ENCODE data around the gene SLCO3A1.

Gene SLCO3A1

DNA sequence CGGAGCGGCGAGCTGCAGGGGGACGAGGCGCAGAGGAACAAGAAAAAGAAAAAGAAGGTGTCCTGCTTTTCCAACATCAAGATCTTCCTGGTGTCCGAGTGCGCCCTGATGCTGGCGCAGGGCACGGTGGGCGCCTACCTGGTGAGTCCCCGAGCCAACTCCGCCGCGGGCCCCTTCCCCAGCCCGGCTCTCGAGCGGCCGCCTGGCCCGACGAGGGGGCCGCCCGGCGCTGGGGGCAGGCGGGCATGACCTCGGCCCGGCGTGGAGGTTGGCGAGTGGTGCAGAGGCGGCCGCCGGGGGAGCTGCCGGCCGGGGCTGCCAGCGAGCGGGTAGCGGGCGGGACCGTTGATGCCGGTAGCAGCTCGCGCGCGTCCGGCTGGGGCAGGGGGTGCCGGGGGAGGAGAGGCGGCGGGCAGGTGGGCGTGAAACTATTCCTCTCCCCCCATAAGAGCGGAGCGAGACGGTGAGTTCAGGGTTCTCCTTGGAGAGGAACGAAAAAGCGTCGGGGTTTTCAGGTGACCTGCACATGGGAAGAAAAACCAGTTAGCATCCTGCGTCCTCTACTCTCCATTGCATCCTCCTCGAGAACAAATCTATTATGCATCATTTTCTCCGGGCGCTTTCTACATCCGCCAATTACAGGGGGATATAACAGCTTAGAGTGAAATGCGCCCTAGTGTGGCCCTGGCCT is 585 bp downstream of the SLCO3A1 start:
- H3K4me1 ChIP-seq (ENCODE audit: insufficient read depth, low read length, poor library complexity, severe bottlenecking) = peaks cover 51% of the 10 kb centered on the region
- no peaks in the 10 kb centered on the region for H3K36me3 ChIP-seq (ENCODE audit: insufficient read depth, low read length)
- H3F3A ChIP-seq (ENCODE audit: low read depth) = peaks cover 26% of the 10 kb centered on the region
- H3K4me3 ChIP-seq (ENCODE audit: low read length, poor library complexity, severe bottlenecking) = peak overlapping the region; percentile 72
- no peaks in the 10 kb centered on the region for H3K27me3 ChIP-seq (ENCODE audit: insufficient read depth, low read length, poor library complexity, severe bottlenecking)
- H3K4me2 ChIP-seq (ENCODE audit: low read depth, low read length, poor library complexity, severe bottlenecking) = peak overlapping the region; percentile 68
- H3K9me2 ChIP-seq (replicated peaks; ENCODE audit: low read depth, low read length) = no peaks in the 10 kb centered on the region
- 0 out of 2 replicates have a peak, but pooled peaks cover 6% of the 10 kb centered on the region for H3K79me2 ChIP-seq (ENCODE audit: insufficient read depth, low read length)
- no peaks in the 10 kb centered on the region for H4K20me1 ChIP-seq (ENCODE audit: insufficient read depth, low read length, poor library complexity, severe bottlenecking)
- TF ChIP-seq EZH2phosphoT487 (IDR thresholded peaks at IDR 0.05; ENCODE audit: borderline replicate concordance) = no peak
- TF ChIP-seq, protein P1, sequence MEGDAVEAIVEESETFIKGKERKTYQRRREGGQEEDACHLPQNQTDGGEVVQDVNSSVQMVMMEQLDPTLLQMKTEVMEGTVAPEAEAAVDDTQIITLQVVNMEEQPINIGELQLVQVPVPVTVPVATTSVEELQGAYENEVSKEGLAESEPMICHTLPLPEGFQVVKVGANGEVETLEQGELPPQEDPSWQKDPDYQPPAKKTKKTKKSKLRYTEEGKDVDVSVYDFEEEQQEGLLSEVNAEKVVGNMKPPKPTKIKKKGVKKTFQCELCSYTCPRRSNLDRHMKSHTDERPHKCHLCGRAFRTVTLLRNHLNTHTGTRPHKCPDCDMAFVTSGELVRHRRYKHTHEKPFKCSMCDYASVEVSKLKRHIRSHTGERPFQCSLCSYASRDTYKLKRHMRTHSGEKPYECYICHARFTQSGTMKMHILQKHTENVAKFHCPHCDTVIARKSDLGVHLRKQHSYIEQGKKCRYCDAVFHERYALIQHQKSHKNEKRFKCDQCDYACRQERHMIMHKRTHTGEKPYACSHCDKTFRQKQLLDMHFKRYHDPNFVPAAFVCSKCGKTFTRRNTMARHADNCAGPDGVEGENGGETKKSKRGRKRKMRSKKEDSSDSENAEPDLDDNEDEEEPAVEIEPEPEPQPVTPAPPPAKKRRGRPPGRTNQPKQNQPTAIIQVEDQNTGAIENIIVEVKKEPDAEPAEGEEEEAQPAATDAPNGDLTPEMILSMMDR (conservative IDR thresholded peaks at IDR 0.05; ENCODE audit: low read length) = no peak
- H3K9ac ChIP-seq (ENCODE audit: low read depth, low read length, poor library complexity, severe bottlenecking) = peak overlapping the region; percentile 37
- no peaks in the 10 kb centered on the region for H3K9me3 ChIP-seq (ENCODE audit: insufficient read depth, low read depth, low read length)
- no peak overlapping the region for H2AFZ ChIP-seq (ENCODE audit: low read length)

DNA sequence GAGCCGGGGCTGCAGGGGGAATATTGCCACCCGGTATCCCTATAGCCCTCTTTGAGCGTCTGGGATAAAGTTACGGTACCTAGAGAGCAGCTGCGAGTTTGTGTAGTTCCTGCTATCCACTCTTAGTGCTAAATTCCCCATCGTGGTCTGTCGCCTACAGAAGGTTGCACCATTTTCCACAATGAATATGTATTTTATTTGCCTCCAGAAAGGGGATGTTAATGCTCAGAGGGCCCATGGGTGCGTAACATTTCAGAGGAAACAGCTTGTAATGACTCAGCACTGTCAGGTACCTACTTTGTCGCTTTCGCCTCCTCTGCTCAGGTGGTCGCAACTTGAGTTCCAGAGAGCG is 1.1 kb downstream of the SLCO3A1 start:
- no peak overlapping the region for H2AFZ ChIP-seq (ENCODE audit: low read length)
- TF ChIP-seq, protein P1 (conservative IDR thresholded peaks at IDR 0.05; ENCODE audit: low read length) = no peak
- TF ChIP-seq EZH2phosphoT487 (IDR thresholded peaks at IDR 0.05; ENCODE audit: borderline replicate concordance) = no peak
- no peaks in the 10 kb centered on the region for H3K36me3 ChIP-seq (ENCODE audit: insufficient read depth, low read length)
- no peaks in the 10 kb centered on the region for H4K20me1 ChIP-seq (ENCODE audit: insufficient read depth, low read length, poor library complexity, severe bottlenecking)
- H3K27me3 ChIP-seq (ENCODE audit: insufficient read depth, low read length, poor library complexity, severe bottlenecking) = no peaks in the 10 kb centered on the region
- H3K9me2 ChIP-seq (replicated peaks; ENCODE audit: low read depth, low read length) = no peaks in the 10 kb centered on the region
- H3K9ac ChIP-seq (ENCODE audit: low read depth, low read length, poor library complexity, severe bottlenecking) = peak overlapping the region; percentile 37
- H3K4me1 ChIP-seq (ENCODE audit: insufficient read depth, low read length, poor library complexity, severe bottlenecking) = peaks cover 50% of the 10 kb centered on the region
- H3K9me3 ChIP-seq (ENCODE audit: insufficient read depth, low read depth, low read length) = no peaks in the 10 kb centered on the region
- H3K4me2 ChIP-seq (ENCODE audit: low read depth, low read length, poor library complexity, severe bottlenecking) = peak overlapping the region; percentile 68
- H3K4me3 ChIP-seq (ENCODE audit: low read length, poor library complexity, severe bottlenecking) = peak overlapping the region; percentile 72
- peaks cover 26% of the 10 kb centered on the region for H3F3A ChIP-seq (ENCODE audit: low read depth)
- H3K79me2 ChIP-seq (ENCODE audit: insufficient read depth, low read length) = 0 out of 2 replicates have a peak, but pooled peaks cover 9% of the 10 kb centered on the region

DNA sequence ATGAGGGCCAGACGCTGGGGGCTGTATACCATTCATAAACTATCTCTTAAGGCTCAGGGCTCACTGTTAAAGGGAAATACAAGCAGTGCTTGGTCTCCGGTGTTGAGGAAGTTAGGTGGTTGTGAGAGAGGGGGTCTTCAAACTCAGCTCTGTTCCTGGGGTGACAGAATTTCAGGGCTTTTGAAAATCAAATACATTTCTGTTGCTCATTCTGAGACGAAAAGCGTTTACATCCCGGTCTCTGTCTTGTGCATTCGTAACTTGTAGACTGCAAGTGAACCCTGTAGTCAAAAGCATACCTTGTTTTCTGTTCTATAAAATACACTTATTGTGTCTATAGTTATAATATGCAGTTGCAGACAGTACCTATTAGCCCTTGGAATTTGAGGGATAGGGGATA is 1.7 kb downstream of the SLCO3A1 start:
- no peak for TF ChIP-seq EZH2phosphoT487 (IDR thresholded peaks at IDR 0.05; ENCODE audit: borderline replicate concordance)
- peaks cover 47% of the 10 kb centered on the region for H3K4me1 ChIP-seq (ENCODE audit: insufficient read depth, low read length, poor library complexity, severe bottlenecking)
- no peaks in the 10 kb centered on the region for H4K20me1 ChIP-seq (ENCODE audit: insufficient read depth, low read length, poor library complexity, severe bottlenecking)
- no peaks in the 10 kb centered on the region for H3K9me2 ChIP-seq (replicated peaks; ENCODE audit: low read depth, low read length)
- peaks cover 26% of the 10 kb centered on the region for H3F3A ChIP-seq (ENCODE audit: low read depth)
- H3K36me3 ChIP-seq (ENCODE audit: insufficient read depth, low read length) = no peaks in the 10 kb centered on the region
- no peak overlapping the region for H2AFZ ChIP-seq (ENCODE audit: low read length)
- peaks cover 13% of the 10 kb centered on the region for H3K79me2 ChIP-seq (ENCODE audit: insufficient read depth, low read length)
- H3K27me3 ChIP-seq (ENCODE audit: insufficient read depth, low read length, poor library complexity, severe bottlenecking) = no peaks in the 10 kb centered on the region
- H3K4me2 ChIP-seq (ENCODE audit: low read depth, low read length, poor library complexity, severe bottlenecking) = peak overlapping the region; percentile 68
- peak overlapping the region; percentile 72 for H3K4me3 ChIP-seq (ENCODE audit: low read length, poor library complexity, severe bottlenecking)
- H3K9me3 ChIP-seq (ENCODE audit: insufficient read depth, low read depth, low read length) = no peaks in the 10 kb centered on the region
- no peak overlapping the region for H3K9ac ChIP-seq (ENCODE audit: low read depth, low read length, poor library complexity, severe bottlenecking)

Data from Loucy (cell line).